NCI-H510A treated with DMSO at 0.1 percent for 48 hours (cell line): Measurements from ENCODE around the gene ABLIM3.
A peak's percentile ranks its signal among the peaks of the same experiment; 100 is the strongest.

Experiments used
- DNase-seq: peaks from one replicate; lab custom pipeline; 2025; lab: John Stamatoyannopoulos, UW

ABLIM3 gene

GRCh38 chr5:149219584-149219983 is 78.3 kb downstream of the ABLIM3 start:
- no peak for DNase-seq

DNA sequence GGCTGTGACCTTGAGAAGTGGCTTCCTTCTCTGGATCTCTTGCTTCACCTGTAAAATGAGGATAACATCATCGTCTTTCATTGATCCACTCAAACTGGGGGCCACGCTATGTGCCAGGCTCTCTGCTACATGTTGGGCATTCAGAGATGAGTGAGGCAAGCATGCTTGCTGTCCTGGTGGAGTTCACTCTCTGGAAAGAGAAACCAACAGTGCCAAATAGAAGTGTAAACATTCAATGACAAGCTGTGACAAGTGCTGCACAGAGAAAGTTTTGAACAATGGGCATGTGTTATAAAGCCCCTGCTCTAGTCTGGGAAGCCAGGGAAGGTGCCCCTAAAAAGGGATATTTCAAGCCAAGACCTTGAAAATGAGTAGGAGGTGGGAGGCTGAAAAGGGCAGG is 79.5 kb downstream of the ABLIM3 start:
- no peak for DNase-seq

- no peak for DNase-seq
Observed at GRCh38 chr5:149221326-149221725, 80.0 kb downstream of the ABLIM3 start.

DNA sequence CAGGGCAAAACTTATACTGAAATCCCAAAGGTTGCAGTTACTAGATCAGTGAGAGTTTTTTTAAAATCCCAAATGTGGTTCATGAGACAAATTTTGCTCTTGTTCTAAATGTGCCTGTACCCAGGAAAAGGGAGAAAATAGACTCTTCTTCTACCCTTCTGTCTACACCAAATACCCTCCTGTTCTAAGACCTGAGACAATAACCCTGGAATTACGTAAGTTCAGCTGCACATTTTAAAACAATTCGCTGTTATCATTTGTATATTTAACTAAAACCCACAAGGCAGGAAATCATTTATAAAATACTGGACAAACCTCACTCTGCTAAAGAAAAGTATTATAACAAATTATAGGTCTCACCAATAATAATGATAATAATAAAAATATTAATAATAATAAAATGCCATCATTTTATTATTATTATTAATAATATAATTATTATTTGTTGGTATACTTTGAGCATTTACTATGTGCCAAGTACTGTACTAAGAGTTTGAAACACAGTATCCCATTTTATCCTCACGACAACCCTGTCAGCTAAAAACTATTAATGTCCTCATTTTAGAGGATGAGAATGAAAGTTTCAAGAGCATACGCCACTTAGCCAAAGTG is 80.5 kb downstream of the ABLIM3 start:
- DNase-seq, result no peak

- DNase-seq, result no peak
Observed at GRCh38 chr5:149223081-149223848, 82.0 kb downstream of the ABLIM3 start.

DNA sequence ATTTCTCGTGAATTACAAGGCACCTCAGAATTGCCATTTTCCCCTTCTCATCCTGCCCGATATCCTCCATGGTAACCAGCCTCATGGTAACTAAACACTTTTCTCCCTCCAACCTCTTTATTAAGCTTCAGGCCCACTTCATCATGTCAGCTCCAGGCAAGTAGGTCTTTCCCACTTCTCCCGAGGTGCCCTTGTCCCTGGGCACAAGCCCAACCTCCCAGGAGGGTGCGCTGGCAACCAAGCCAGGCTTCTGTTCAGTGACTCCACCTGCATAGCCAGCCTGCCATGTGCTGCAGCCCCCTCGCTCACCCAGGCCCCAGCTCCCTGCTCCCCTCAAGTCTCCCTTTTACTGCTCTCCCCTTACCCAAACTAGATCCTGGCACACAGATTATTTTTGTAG is 83.0 kb downstream of the ABLIM3 start:
- no peak for DNase-seq

- no peak for DNase-seq
Observed at GRCh38 chr5:149227168-149227826, 86.0 kb downstream of the ABLIM3 start.

GRCh38 chr5:149228618-149229297 is 87.5 kb downstream of the ABLIM3 start:
- peak; percentile 51 for DNase-seq

GRCh38 chr5:149229298-149229937 is 88.1 kb downstream of the ABLIM3 start:
- no peak for DNase-seq

DNA sequence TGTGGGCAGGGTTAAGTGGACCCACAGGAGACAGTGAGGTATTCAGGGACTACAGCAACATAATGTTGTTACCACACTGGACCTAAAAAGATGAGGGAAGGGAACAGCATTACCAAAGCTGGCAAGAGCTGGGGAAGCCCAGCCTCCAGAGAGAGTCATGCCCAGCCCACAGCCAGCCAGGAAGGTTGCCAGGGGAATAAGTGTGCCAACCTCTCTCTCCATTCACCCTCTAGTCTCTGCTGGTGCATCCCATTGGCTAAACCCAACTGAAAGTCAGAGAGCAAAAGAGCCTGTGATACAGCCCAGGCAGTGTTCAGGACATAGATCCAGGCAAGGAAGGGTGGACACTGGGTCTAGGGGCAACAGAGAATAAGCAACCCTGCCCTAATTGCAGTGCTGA is 94.5 kb downstream of the ABLIM3 start:
- no peak for DNase-seq

GRCh38 chr5:149237662-149238061 is 96.4 kb downstream of the ABLIM3 start:
- no peak for DNase-seq

- DNase-seq, result no peak
Observed at GRCh38 chr5:149238540-149238939, 97.2 kb downstream of the ABLIM3 start.

DNA sequence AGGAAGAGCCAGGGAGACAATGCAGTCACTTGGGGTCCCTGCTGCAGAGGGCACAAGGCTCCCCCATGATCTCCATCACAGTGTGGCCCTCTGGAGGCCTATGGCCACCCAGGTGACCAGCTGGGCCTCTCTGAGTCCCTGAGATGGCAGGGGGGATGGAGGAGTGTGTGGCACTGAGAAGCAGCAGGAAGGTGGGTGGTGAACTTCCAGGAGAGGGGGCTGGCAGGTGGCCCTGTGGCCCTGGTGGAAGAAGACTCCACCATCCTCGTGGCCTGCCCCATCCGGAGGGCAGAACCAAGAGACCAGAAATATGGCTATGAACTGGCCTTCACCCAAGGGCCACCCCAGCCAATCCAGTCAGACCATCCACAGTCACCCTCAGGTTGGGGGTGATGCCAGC is 98.6 kb downstream of the ABLIM3 start:
- DNase-seq, result no peak

- DNase-seq, result no peak
Observed at GRCh38 chr5:149240354-149240998, 99.2 kb downstream of the ABLIM3 start.

GRCh38 chr5:149242339-149242738 is 101.0 kb downstream of the ABLIM3 start:
- DNase-seq, result no peak

- DNase-seq, result no peak
Observed at GRCh38 chr5:149246906-149247305, 105.6 kb downstream of the ABLIM3 start.

DNA sequence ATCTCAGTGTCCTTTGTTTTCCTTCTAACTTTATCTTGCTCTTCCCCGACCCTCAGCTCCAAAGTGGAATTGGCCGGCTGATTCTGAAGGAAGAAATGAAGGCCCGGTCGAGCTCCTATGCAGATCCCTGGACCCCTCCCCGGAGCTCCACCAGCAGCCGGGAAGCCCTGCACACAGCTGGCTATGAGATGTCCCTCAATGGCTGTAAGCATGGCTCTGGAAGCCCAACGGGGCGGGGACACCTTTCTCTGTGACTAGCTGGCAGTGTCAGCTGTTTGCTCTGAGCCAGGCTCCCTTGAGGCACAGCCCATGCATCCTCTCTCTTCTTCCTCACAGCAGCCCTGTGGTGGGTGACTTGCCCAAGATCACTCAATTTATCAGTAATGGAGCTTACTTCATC is 106.4 kb downstream of the ABLIM3 start:
- DNase-seq, result no peak

- DNase-seq, result no peak
Observed at GRCh38 chr5:149251546-149251945, 110.3 kb downstream of the ABLIM3 start.

DNA sequence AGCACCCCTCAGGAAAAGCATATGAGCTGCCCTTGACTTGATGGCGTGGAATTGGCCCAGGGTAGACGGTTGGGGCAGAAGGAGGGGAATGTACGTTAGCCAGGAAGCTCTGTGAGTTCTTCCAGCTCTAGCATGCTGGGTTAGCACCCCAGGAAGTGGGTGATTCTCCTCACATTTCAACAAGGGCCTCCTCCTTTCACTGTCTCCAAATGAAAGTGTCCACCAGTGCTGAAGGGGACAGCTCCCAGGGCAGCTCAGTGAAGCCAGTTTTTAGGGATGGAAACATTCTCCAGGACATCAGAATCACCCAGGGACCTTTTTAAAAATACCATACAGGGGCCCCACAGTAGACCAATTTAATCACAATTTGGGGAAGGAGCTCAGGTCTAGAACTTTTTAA is 113.2 kb downstream of the ABLIM3 start:
- no peak for DNase-seq

GRCh38 chr5:149256451-149256850 is 115.2 kb downstream of the ABLIM3 start:
- DNase-seq, result no peak

- no peak for DNase-seq
Observed at GRCh38 chr5:149257131-149257530, 115.8 kb downstream of the ABLIM3 start.
